Measurements from ENCODE around the gene PIN1. TPM values are rescaled to one million over a fixed set of nuclear protein-coding genes. Genes with fewer than 3 reads are reported as not detected.

The PIN1 gene
- total and polyA plus RNA-seq, 2 of the 13 experiments (the other 11 are each of a cell fraction or from before 2014, with no cell fraction given) = 31.9 to 72.0 TPM

- no peak overlapping the region for H3K9ac ChIP-seq (ENCODE audit: insufficient read depth, low read depth, low read length)
- POLR2A ChIA-PET = no interaction called here
- TF ChIP-seq ZNF770 (CRISPR knock-in tag; IDR thresholded peaks at IDR 0.05) = peak; percentile 30; the same call in 1 of the 2 replicates
- peak; percentile 76; the same call in 1 of the 2 replicates for TF ChIP-seq ZNF121 (CRISPR knock-in tag; IDR thresholded peaks at IDR 0.05)
- TF ChIP-seq CERS6 (CRISPR knock-in tag; IDR thresholded peaks at IDR 0.05) = no peak
- no peak for TF ChIP-seq IRF9 (CRISPR knock-in tag; IDR thresholded peaks at IDR 0.05; ENCODE audit: borderline replicate concordance)
- TF ChIP-seq ZSCAN20 (CRISPR knock-in tag; IDR thresholded peaks at IDR 0.05; ENCODE audit: borderline replicate concordance) = no peak
- TF ChIP-seq ZNF17 (CRISPR knock-in tag; IDR thresholded peaks at IDR 0.05) = no peak
- H3K27me3 ChIP-seq (ENCODE audit: control insufficient read depth in 1 of 2, insufficient read depth in 2 of 2, low read length in 2 of 2) = peaks cover 2 to 3% of the 10 kb centered on the region in 2 experiments; a peak in 3 of 5 replicates
- no TSS peak for BruUV-seq (replicated peaks)
- ATAC-seq (no peak; the same call in 2 of the 3 replicates), FAIRE-seq (no peak), DNase-seq (ENCODE audit: low spot score) (no peak)
- intact Hi-C loops (cut with micrococcal nuclease; ENCODE audit: unreplicated experiment) (no loop called here), in situ Hi-C loops (cut with HindIII; ENCODE audit: extremely low pct_ligation_motif_present, low pct_unique_long_range_greater_than_20kb) (no loop called here)
- no peaks in the 10 kb centered on the region for H3K9me3 ChIP-seq (ENCODE audit: low read length)
- H2AFZ ChIP-seq (ENCODE audit: low read length) = no peak overlapping the region
- H3K36me3 ChIP-seq (replicated peaks in 1 of 2; ENCODE audit: control insufficient read depth in 1 of 2, insufficient read depth in 2 of 2, low read length in 2 of 2) = no peaks in the 10 kb centered on the region
- H3K4me2 ChIP-seq (ENCODE audit: low read depth, low read length) = no peak overlapping the region
- H3K4me1 ChIP-seq (ENCODE audit: insufficient read depth, low read length) = no peaks in the 10 kb centered on the region
- H3K79me2 ChIP-seq (ENCODE audit: insufficient read depth, low read length) = no peaks in the 10 kb centered on the region
- no peaks in the 10 kb centered on the region for H4K20me1 ChIP-seq (ENCODE audit: insufficient read depth, low read length)
- no peak overlapping the region for H3K27ac ChIP-seq (ENCODE audit: extremely low read length, insufficient read depth, low read length)
- WGBS (ENCODE audit: low lambda C conversion rate) = 30% methylated on average over 7 of the region's 11 CpGs
- CTCF ChIA-PET (ENCODE audit: low intra/inter-chr PET ratio, low total read pairs) = no interaction called here
- no peak overlapping the region for H3K4me3 ChIP-seq (replicated peaks in 1 of 3; ENCODE audit: insufficient read depth in 1 of 3, low read depth in 2 of 3, low read length in 3 of 3)
These were observed 43.5 kb downstream of the PIN1 start for GRCh38 chr19:9878511-9879196.
